Suprapubic skin (tissue), 4 donors: Measurements from ENCODE around the gene SLC33A1. TPM values are rescaled to one million over a fixed set of nuclear protein-coding genes. Genes with fewer than 3 reads are reported as not detected.

Experiments used
- DNase-seq, 2 donors: peaks; one replicate each; pipeline ENCODE4 v3.0.0-alpha.2; 2019; ENCODE audit warnings: low spot score in 2 of 2
- H3K27ac ChIP-seq: fragments of 200-600 bp; sonication (generic); one replicate; pipeline ENCODE4 v1.5.1; 2019
- H3K27me3 ChIP-seq: fragments of 200-600 bp; sonication (generic); one replicate; pipeline ENCODE4 v1.5.1; 2019
- H3K36me3 ChIP-seq: fragments of 200-600 bp; sonication (generic); one replicate; pipeline ENCODE4 v1.5.1; 2019
- H3K4me1 ChIP-seq: fragments of 200-600 bp; sonication (generic); one replicate; pipeline ENCODE4 v1.5.1; 2019
- H3K4me3 ChIP-seq: fragments of 200-600 bp; sonication (generic); one replicate; pipeline ENCODE4 v1.5.1; 2019; ENCODE audit warnings: mild to moderate bottlenecking
- H3K9me3 ChIP-seq: fragments of 200-600 bp; sonication (generic); one replicate; pipeline ENCODE4 v1.5.1; 2019
- CTCF ChIP-seq, 2 donors: fragments of 200-600 bp in 1 of 2; fragments of 450-650 bp in 1 of 2; sonication (generic) in 1 of 2; IDR thresholded peaks; one replicate each; pipeline ENCODE4 v1.5.1; 2016 to 2019; ENCODE audit warnings: antibody characterized with exemption in 2 of 2, mild to moderate bottlenecking in 1 of 2, moderate library complexity in 1 of 2
- EP300 ChIP-seq: sonication (generic); formaldehyde crosslinking; IDR thresholded peaks from one replicate; pipeline ENCODE4 v1.6.1; 2017; ENCODE audit warnings: antibody characterized with exemption
- POLR2A ChIP-seq, 2 donors: fragments of 450-650 bp; IDR thresholded peaks; one replicate each; pipeline ENCODE4 v1.6.1; 2017; ENCODE audit warnings: antibody characterized with exemption in 2 of 2, mild to moderate bottlenecking in 2 of 2, moderate library complexity in 2 of 2
- POLR2AphosphoS5 ChIP-seq, 3 donors: sonication (generic); formaldehyde crosslinking; IDR thresholded peaks; one replicate each; pipeline ENCODE4 v1.6.1; 2017; ENCODE audit warnings: antibody characterized with exemption in 3 of 3
- WGBS: methylation state at CpG from one replicate; pipeline ENCODE4 v1.1.5; 2018; 5-methylcytosine and 5-hydroxymethylcytosine counted together
- total RNA-seq, 4 donors: library from RNA; depleted of rRNA; stranded (reverse); fragments of >200 nt; gene quantifications; one replicate each; pipeline ENCODE4 v1.1.0, GENCODE V29; 2016

Gene SLC33A1
- total RNA-seq, 4 donors from 2014 or later, result 21.2 to 25.4 (median 22.9) TPM

- Histone ChIP-seq H3K27ac (no peak overlapping the region), H3K36me3 (no peaks in the 10 kb centered on the region), H3K9me3 (no peaks in the 10 kb centered on the region), H3K27me3 (no peaks in the 10 kb centered on the region), H3K4me3 (no peak overlapping the region), H3K4me1 (peaks cover 18% of the 10 kb centered on the region)
- TF ChIP-seq CTCF (IDR thresholded peaks at IDR 0.05) (no peak), EP300 (no peak), POLR2A (IDR thresholded peaks at IDR 0.05) (no peak), POLR2AphosphoS5 (IDR thresholded peaks at IDR 0.05) (no peak)
- DNase-seq, result no peak
- 87% methylated on average over 2 of the region's 2 CpGs for WGBS
Observed at GRCh38 chr3:155876503-155876902, 22.3 kb upstream of the SLC33A1 start.

- no peak overlapping the region for H3K4me3 ChIP-seq
- 48% methylated on average over 3 of the region's 3 CpGs for WGBS
- DNase-seq, result no peak
- H3K36me3 ChIP-seq, result no peaks in the 10 kb centered on the region
- no peaks in the 10 kb centered on the region for H3K27me3 ChIP-seq
- H3K9me3 ChIP-seq, result no peaks in the 10 kb centered on the region
- TF ChIP-seq CTCF (IDR thresholded peaks at IDR 0.05), result no peak
- H3K27ac ChIP-seq, result no peak overlapping the region
- peaks cover 18% of the 10 kb centered on the region for H3K4me1 ChIP-seq
Observed at GRCh38 chr3:155876037-155876436, 21.8 kb upstream of the SLC33A1 start.

- no peak for TF ChIP-seq POLR2A (IDR thresholded peaks at IDR 0.05)
- TF ChIP-seq POLR2AphosphoS5 (IDR thresholded peaks at IDR 0.05), result no peak
- no peak for TF ChIP-seq EP300
- TF ChIP-seq CTCF (IDR thresholded peaks at IDR 0.05), result no peak
- no peak overlapping the region for H3K27ac ChIP-seq
- no peak overlapping the region for H3K4me3 ChIP-seq
- H3K4me1 ChIP-seq, result peaks cover 26% of the 10 kb centered on the region
- H3K9me3 ChIP-seq, result no peaks in the 10 kb centered on the region
- H3K36me3 ChIP-seq, result no peaks in the 10 kb centered on the region
- 78% methylated on average over 8 of the region's 8 CpGs for WGBS
- DNase-seq, result no peak
- no peaks in the 10 kb centered on the region for H3K27me3 ChIP-seq
Observed at GRCh38 chr3:155872904-155873646, 18.8 kb upstream of the SLC33A1 start.

GRCh38 chr3:155871746-155872158 lies 17.5 kb upstream of the SLC33A1 start:
- Histone ChIP-seq H3K27me3 (no peaks in the 10 kb centered on the region), H3K27ac (peak overlapping the region; percentile 95), H3K4me3 (peak overlapping the region; percentile 97), H3K9me3 (no peaks in the 10 kb centered on the region), H3K36me3 (no peaks in the 10 kb centered on the region), H3K4me1 (peaks cover 26% of the 10 kb centered on the region)
- no peak for DNase-seq
- under 1% methylated on average over 19 of the region's 19 CpGs for WGBS
- TF ChIP-seq EP300 (no peak), POLR2A (IDR thresholded peaks at IDR 0.05) (no peak), CTCF (IDR thresholded peaks at IDR 0.05) (no peak), POLR2AphosphoS5 (IDR thresholded peaks at IDR 0.05) (no peak)

GRCh38 chr3:155870945-155871745 lies 16.9 kb upstream of the SLC33A1 start:
- peak overlapping the region; percentile 95 for H3K27ac ChIP-seq
- peak; percentile 85 for DNase-seq
- H3K4me1 ChIP-seq, result peaks cover 26% of the 10 kb centered on the region
- H3K9me3 ChIP-seq, result no peaks in the 10 kb centered on the region
- peak overlapping the region; percentile 97 for H3K4me3 ChIP-seq
- no peak for TF ChIP-seq EP300
- TF ChIP-seq POLR2AphosphoS5 (IDR thresholded peaks at IDR 0.05), result no peak
- no peak for TF ChIP-seq CTCF (IDR thresholded peaks at IDR 0.05)
- TF ChIP-seq POLR2A (IDR thresholded peaks at IDR 0.05), result no peak
- no peaks in the 10 kb centered on the region for H3K27me3 ChIP-seq
- H3K36me3 ChIP-seq, result no peaks in the 10 kb centered on the region
- under 1% methylated on average over 42 of the region's 85 CpGs for WGBS
